ENCODE data around the gene KCNMB4.

DNA sequence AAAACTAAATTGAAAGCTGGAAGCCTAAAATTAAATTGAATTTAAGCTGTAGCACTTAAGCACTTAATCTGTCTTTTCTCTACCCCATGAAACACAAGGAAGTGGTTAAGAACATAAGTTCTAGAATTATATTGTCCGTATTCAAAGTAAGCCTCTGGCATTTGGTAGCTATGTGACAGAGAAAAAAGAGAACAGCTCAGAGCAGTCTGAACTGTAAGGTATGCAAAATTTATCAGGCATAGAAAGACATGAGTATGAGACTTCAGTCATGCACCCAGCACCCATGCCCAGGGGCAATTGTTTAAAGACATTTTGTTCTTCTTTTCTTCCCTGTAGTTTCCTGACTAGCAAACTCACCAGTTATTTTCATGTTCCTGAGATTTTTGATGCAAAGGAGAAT is 116.7 kb downstream of the KCNMB4 start:
- TF ChIP-seq CTCF (IDR thresholded peaks at IDR 0.05) (no peak), POLR2AphosphoS5 (IDR thresholded peaks at IDR 0.05) (no peak), POLR2A (IDR thresholded peaks at IDR 0.05) (no peak), EP300 (IDR thresholded peaks at IDR 0.05) (no peak)
